Activated B cell treated with CpG ODN at 0.5 μM for 24 hours (primary cell): ENCODE measurements around the gene SRPX. TPM values are rescaled to one million over a fixed set of nuclear protein-coding genes. Genes with fewer than 3 reads are reported as not detected.

Experiments used
- ATAC-seq: fragments of 200-7000 bp; cut with Tn5 transposase; one replicate; pipeline ENCODE4 v1.10.0; 2021; ENCODE audit warnings: low read depth, mild to moderate bottlenecking, moderate library complexity
- CTCF ChIA-PET: fragments of 350-600 bp; sonication (Branson Sonifier 250); formaldehyde crosslinking; loops from one replicate; lab custom pipeline; 2021; ENCODE audit warnings: antibody characterized with exemption; lab: Charles Lee
- POLR2A ChIA-PET: fragments of 350-600 bp; sonication (Branson Sonifier 250); formaldehyde crosslinking; loops from one replicate; lab custom pipeline; 2021; ENCODE audit warnings: antibody characterized with exemption; lab: Charles Lee
- DNase-seq: peaks from one replicate; pipeline ENCODE4 v3.0.0; 2022
- H3K27ac Mint-ChIP-seq: one replicate; pipeline ENCODE4 v1.8.0; 2020; ENCODE audit warnings: mixed read lengths
- H3K27me3 Mint-ChIP-seq: one replicate; pipeline ENCODE4 v1.8.0; 2021; ENCODE audit warnings: mixed read lengths
- H3K36me3 Mint-ChIP-seq: one replicate; pipeline ENCODE4 v1.8.0; 2021; ENCODE audit warnings: low read depth, mixed read lengths
- H3K4me1 Mint-ChIP-seq: one replicate; pipeline ENCODE4 v1.8.0; 2021; ENCODE audit warnings: mixed read lengths
- H3K4me3 Mint-ChIP-seq: one replicate; pipeline ENCODE4 v1.8.0; 2020; ENCODE audit warnings: mild to moderate bottlenecking, mixed read lengths
- H3K9me3 Mint-ChIP-seq: one replicate; pipeline ENCODE4 v1.8.0; 2020; ENCODE audit warnings: mixed read lengths
- CTCF ChIP-seq: fragments of 200-600 bp; IDR thresholded peaks from one replicate; pipeline ENCODE4 v1.8.0; 2022; ENCODE audit warnings: antibody characterized with exemption, mild to moderate bottlenecking
- intact Hi-C: fragments of 100-400 bp; cut with micrococcal nuclease; formaldehyde crosslinking; loops from one replicate; pipeline ENCODE4 v1.15.1; 2024
- total RNA-seq: library from RNA; stranded (reverse); gene quantifications from 2 replicates; pipeline ENCODE4 v1.2.3, GENCODE V29; 2022

The SRPX gene
- total RNA-seq, 1 donor from 2014 or later: not detected

- ATAC-seq: no peak
- no peak overlapping the region for H3K4me3 Mint-ChIP-seq
- H3K27ac Mint-ChIP-seq: no peak overlapping the region
- H3K36me3 Mint-ChIP-seq: no peaks in the 10 kb centered on the region
- no peak for TF ChIP-seq CTCF
- DNase-seq: no peak
- H3K27me3 Mint-ChIP-seq: peaks cover 1% of the 10 kb centered on the region
- POLR2A ChIA-PET: no interaction called here
- CTCF ChIA-PET: no interaction called here
- H3K9me3 Mint-ChIP-seq: no peaks in the 10 kb centered on the region
- no peaks in the 10 kb centered on the region for H3K4me1 Mint-ChIP-seq
- intact Hi-C loops: no loop called here
Observed at GRCh38 chrX:38111196-38111595, 109.5 kb downstream of the SRPX start.

- intact Hi-C loops: no loop called here
- H3K4me1 Mint-ChIP-seq: no peaks in the 10 kb centered on the region
- DNase-seq (no peak), ATAC-seq (no peak)
- H3K36me3 Mint-ChIP-seq: no peaks in the 10 kb centered on the region
- no peaks in the 10 kb centered on the region for H3K9me3 Mint-ChIP-seq
- CTCF ChIA-PET: no interaction called here
- no peak overlapping the region for H3K4me3 Mint-ChIP-seq
- POLR2A ChIA-PET: no interaction called here
- TF ChIP-seq CTCF: no peak
- no peak overlapping the region for H3K27ac Mint-ChIP-seq
- peaks cover 1% of the 10 kb centered on the region for H3K27me3 Mint-ChIP-seq
Observed at GRCh38 chrX:38110231-38110630, 110.4 kb downstream of the SRPX start.

- intact Hi-C loops: no loop called here
- ChIA-PET POLR2A (no interaction called here), CTCF (no interaction called here)
- no peaks in the 10 kb centered on the region for H3K4me1 Mint-ChIP-seq
- no peak for ATAC-seq
- no peak for TF ChIP-seq CTCF
- no peaks in the 10 kb centered on the region for H3K36me3 Mint-ChIP-seq
- H3K4me3 Mint-ChIP-seq: no peak overlapping the region
- DNase-seq: no peak
- no peak overlapping the region for H3K27ac Mint-ChIP-seq
- peaks cover 1% of the 10 kb centered on the region for H3K27me3 Mint-ChIP-seq
- no peaks in the 10 kb centered on the region for H3K9me3 Mint-ChIP-seq
Observed at GRCh38 chrX:38109042-38109898, 111.4 kb downstream of the SRPX start.

GRCh38 chrX:38108364-38108763 is 112.3 kb downstream of the SRPX start:
- no peak for TF ChIP-seq CTCF
- Mint-ChIP-seq H3K9me3 (no peaks in the 10 kb centered on the region), H3K36me3 (no peaks in the 10 kb centered on the region), H3K4me3 (no peak overlapping the region), H3K4me1 (peaks cover 2% of the 10 kb centered on the region), H3K27ac (no peak overlapping the region), H3K27me3 (peaks cover 1% of the 10 kb centered on the region)
- intact Hi-C loops: loop anchor here (1.0 kb wide), 1 partner anchor 25 kb away; no protein-coding TSS in a partner anchor
- ChIA-PET CTCF (no interaction called here), POLR2A (no interaction called here)
- DNase-seq (no peak), ATAC-seq (no peak)

- intact Hi-C loops: no loop called here
- H3K4me3 Mint-ChIP-seq: no peak overlapping the region
- no peaks in the 10 kb centered on the region for H3K9me3 Mint-ChIP-seq
- ChIA-PET CTCF (no interaction called here), POLR2A (no interaction called here)
- DNase-seq (no peak), ATAC-seq (no peak)
- peaks cover 1% of the 10 kb centered on the region for H3K27me3 Mint-ChIP-seq
- no peak overlapping the region for H3K27ac Mint-ChIP-seq
- peaks cover 2% of the 10 kb centered on the region for H3K4me1 Mint-ChIP-seq
- H3K36me3 Mint-ChIP-seq: no peaks in the 10 kb centered on the region
- no peak for TF ChIP-seq CTCF
Observed at GRCh38 chrX:38106991-38107655, 113.5 kb downstream of the SRPX start.
